Thyroid gland (tissue), 4 donors: ENCODE results near the gene OR2AK2. TPM values are rescaled to one million over a fixed set of nuclear protein-coding genes. Genes with fewer than 3 reads are reported as not detected.
"Not testable (repeated sequence)": the region's sequence is repeated elsewhere in the genome, so short reads cannot be mapped to it uniquely, and the experiment has no call there.

Source experiments
- DNase-seq, 2 donors: peaks; one replicate each; pipeline ENCODE4 v3.0.0-alpha.2; 2019
- H3K27ac ChIP-seq, 3 donors: fragments of 200-600 bp; sonication (generic); 1 replicate in 2 of 3; 2 replicates in 1 of 3; pipeline ENCODE4 v1.5.1; 2016 to 2019; ENCODE audit warnings: mild to moderate bottlenecking in 1 of 3, moderate library complexity in 1 of 3
- H3K27me3 ChIP-seq: fragments of 200-600 bp; sonication (generic); one replicate; pipeline ENCODE4 v1.5.1; 2019
- H3K36me3 ChIP-seq, 2 donors: fragments of 200-600 bp; sonication (generic); one replicate each; pipeline ENCODE4 v1.5.1; 2016 to 2019
- H3K4me1 ChIP-seq, 2 donors: fragments of 200-600 bp; sonication (generic); one replicate each; pipeline ENCODE4 v1.5.1; 2017 to 2019
- H3K4me3 ChIP-seq, 3 donors: fragments of 200-600 bp; sonication (generic); replicated peaks in 1 of 3; 1 replicate in 2 of 3; 2 replicates in 1 of 3; pipeline ENCODE4 v1.5.1; 2016; ENCODE audit warnings: mild to moderate bottlenecking in 1 of 3
- H3K9me3 ChIP-seq: fragments of 200-600 bp; sonication (generic); one replicate; pipeline ENCODE4 v1.5.1; 2017
- CTCF ChIP-seq, 6 experiments: fragments of 200-600 bp in 3 of 6; fragments of 450-650 bp in 3 of 6; sonication (generic) in 3 of 6; IDR thresholded peaks; one replicate each; pipeline ENCODE4 v1.5.1; 2016 to 2019; ENCODE audit warnings: antibody characterized with exemption in 6 of 6, mild to moderate bottlenecking in 2 of 6, inconsistent platforms in 1 of 6, moderate library complexity in 1 of 6
- POLR2A ChIP-seq, 2 donors: fragments of 450-650 bp; IDR thresholded peaks; one replicate each; pipeline ENCODE4 v1.6.1; 2017; ENCODE audit warnings: antibody characterized with exemption in 2 of 2, mild to moderate bottlenecking in 2 of 2, moderate library complexity in 1 of 2
- WGBS, 2 donors: methylation state at CpG; one replicate each; pipeline ENCODE4 v1.1.5; 2017; 5-methylcytosine and 5-hydroxymethylcytosine counted together
- intact Hi-C: fragments of 100-400 bp; cut with DNase I; formaldehyde crosslinking; loops from one replicate; pipeline ENCODE4 v1.15.1; 2023
- total RNA-seq, 4 donors: library from RNA; depleted of rRNA; stranded (reverse); fragments of >200 nt; gene quantifications; one replicate each; pipeline ENCODE4 v1.2.3, GENCODE V29; 2016

OR2AK2 gene
- total RNA-seq, 4 donors from 2014 or later: 0.63 to 0.67 TPM; not detected in 2

GRCh38 chr1:247935781-247936180, 29.3 kb upstream of the OR2AK2 start:
- no peak overlapping the region for H3K4me3 ChIP-seq
- H3K27me3 ChIP-seq: no peaks in the 10 kb centered on the region
- H3K4me1 ChIP-seq: no peaks in the 10 kb centered on the region
- H3K36me3 ChIP-seq: no peaks in the 10 kb centered on the region
- intact Hi-C loops: no loop called here
- TF ChIP-seq CTCF (IDR thresholded peaks at IDR 0.05): no peak
- TF ChIP-seq POLR2A (IDR thresholded peaks at IDR 0.05): no peak
- 88 to 92% methylated on average over 9 of the region's 9 CpGs for WGBS, 2 donors
- no peaks in the 10 kb centered on the region for H3K9me3 ChIP-seq
- no peak overlapping the region for H3K27ac ChIP-seq
- DNase-seq: no peak

- TF ChIP-seq CTCF (IDR thresholded peaks at IDR 0.05): no peak
- no peak for TF ChIP-seq POLR2A (IDR thresholded peaks at IDR 0.05)
- intact Hi-C loops: no loop called here
- H3K9me3 ChIP-seq: no peaks in the 10 kb centered on the region
- WGBS, 2 donors: 92 to 94% methylated on average over 18 of the region's 18 CpGs
- DNase-seq: no peak
- no peaks in the 10 kb centered on the region for H3K27me3 ChIP-seq
- H3K27ac ChIP-seq: no peak overlapping the region
- no peak overlapping the region for H3K4me3 ChIP-seq
- H3K4me1 ChIP-seq: no peaks in the 10 kb centered on the region
- no peaks in the 10 kb centered on the region for H3K36me3 ChIP-seq
These were observed 28.6 kb upstream of the OR2AK2 start for GRCh38 chr1:247936415-247936814.

- H3K27me3 ChIP-seq, H3K4me1 ChIP-seq, H3K36me3 ChIP-seq, H3K9me3 ChIP-seq, H3K27ac ChIP-seq, intact Hi-C loops: not testable (repeated sequence)
- DNase-seq: peak; percentile 75 to 87
- peak; percentile 54 to 94 (median 74) for TF ChIP-seq CTCF (IDR thresholded peaks at IDR 0.05)
- 7 to 30% methylated on average over 35 of the region's 44 CpGs for WGBS, 2 donors
- H3K4me3 ChIP-seq: peak overlapping the region in 2 of 3 donors; percentile 30
These were observed 27.9 kb upstream of the OR2AK2 start for GRCh38 chr1:247936965-247937734.

- Histone ChIP-seq H3K9me3 (no peaks in the 10 kb centered on the region), H3K4me3 (no peak overlapping the region), H3K27me3 (no peaks in the 10 kb centered on the region), H3K27ac (no peak overlapping the region), H3K4me1 (no peaks in the 10 kb centered on the region), H3K36me3 (no peaks in the 10 kb centered on the region)
- no peak for TF ChIP-seq POLR2A (IDR thresholded peaks at IDR 0.05)
- no peak for TF ChIP-seq CTCF (IDR thresholded peaks at IDR 0.05)
- DNase-seq: no peak
- intact Hi-C loops: no loop called here
- 86 to 90% methylated on average over 6 of the region's 6 CpGs for WGBS, 2 donors
These were observed 22.4 kb upstream of the OR2AK2 start for GRCh38 chr1:247942624-247943023.

GRCh38 chr1:247948558-247948957, 16.5 kb upstream of the OR2AK2 start, which contains the start of gene OR2L8:
Gene OR2L8, plus strand, starts transcription at chr1:247948858. Its CDS starts 0 bp downstream, at chr1:247948858.
- 89 to 95% methylated on average over 3 of the region's 3 CpGs for WGBS, 2 donors
- TF ChIP-seq CTCF (IDR thresholded peaks at IDR 0.05) (no peak), POLR2A (IDR thresholded peaks at IDR 0.05) (no peak)
- Histone ChIP-seq H3K27ac (no peak within 1 kb of the TSS), H3K27me3 (no peaks in the 10 kb centered on the region), H3K9me3 (no peaks in the 10 kb centered on the region), H3K36me3 (no peaks in the 10 kb centered on the region), H3K4me1 (no peaks in the 10 kb centered on the region), H3K4me3 (no peak within 1 kb of the TSS)
- intact Hi-C loops: no loop called here
- no peak for DNase-seq
